ENCODE measurements around the gene UMPS. TPM values are rescaled to one million over a fixed set of nuclear protein-coding genes. Genes with fewer than 3 reads are reported as not detected.

UMPS gene
- total and polyA plus RNA-seq, 2 experiments from 2014 or later: 44.1 to 48.8 TPM

DNA sequence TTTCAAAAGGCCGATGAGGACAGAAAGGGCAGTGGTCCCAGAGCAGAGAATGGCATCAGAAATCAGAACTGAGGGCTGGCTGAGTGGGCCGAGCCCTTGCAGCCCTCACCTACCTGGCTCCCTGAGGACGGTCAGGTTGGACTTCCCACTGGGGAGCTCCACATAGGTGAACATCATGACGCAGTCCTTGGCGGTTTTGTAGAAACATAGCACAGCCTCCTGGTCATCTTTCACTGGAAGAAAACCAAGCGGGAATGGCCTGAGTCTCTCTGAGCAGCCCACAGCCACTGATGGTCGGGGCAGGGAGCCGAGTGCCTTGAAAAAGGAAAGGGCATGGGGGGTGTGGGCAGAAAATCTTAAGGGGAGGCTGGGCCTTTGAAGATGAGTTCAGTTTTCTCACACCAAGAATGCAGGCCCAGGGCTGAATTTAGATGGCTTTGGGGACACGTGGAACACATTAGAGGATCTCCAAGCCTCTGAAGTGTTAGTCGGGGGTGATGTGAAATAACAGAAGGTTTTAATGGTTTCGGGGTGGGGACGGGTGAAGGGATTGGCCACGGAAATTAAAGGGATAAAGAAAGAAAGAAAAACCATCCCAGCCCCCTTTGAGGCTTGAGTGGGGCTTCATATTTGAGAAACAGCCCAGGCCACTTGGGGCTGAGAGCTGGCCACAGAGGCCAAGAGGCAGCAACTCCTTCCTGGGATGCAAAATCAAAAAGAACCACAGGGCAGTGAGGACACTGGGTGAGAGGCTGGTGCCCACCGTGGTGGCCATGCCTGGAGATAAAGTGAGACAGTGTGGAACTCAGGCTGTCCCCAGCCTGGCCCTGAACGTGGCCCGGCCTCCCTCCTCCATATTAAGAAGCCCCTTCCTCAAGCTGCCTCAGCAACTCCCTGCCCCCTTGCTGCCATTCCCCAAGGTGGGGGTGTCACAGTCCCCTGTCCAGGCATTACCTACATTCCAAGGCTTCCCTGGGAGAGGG is 36.2 kb downstream of the UMPS start:
- ATAC-seq (no peak), DNase-seq (ENCODE audit: low spot score) (no peak)
- H3K36me3 ChIP-seq (ENCODE audit: insufficient read depth): peaks cover 31% of the 10 kb centered on the region; the same call in 1 of the 2 replicates
- H3K4me1 ChIP-seq (ENCODE audit: insufficient read depth): no peaks in the 10 kb centered on the region; the same call in 1 of the 2 replicates
- no peaks in the 10 kb centered on the region for H3K9me2 ChIP-seq (ENCODE audit: insufficient read depth)
- H3F3A ChIP-seq (replicated peaks; ENCODE audit: low read depth): 0 out of 2 replicates have a peak, but pooled peaks cover 27% of the 10 kb centered on the region
- H3K4me2 ChIP-seq: no peak overlapping the region
- peaks cover 5% of the 10 kb centered on the region for H4K20me1 ChIP-seq (replicated peaks; ENCODE audit: insufficient read depth)
- no peak for TF ChIP-seq ZNF331 (CRISPR knock-in tag; IDR thresholded peaks at IDR 0.05; ENCODE audit: low read depth)
- no peak for TF ChIP-seq NANOG (IDR thresholded peaks at IDR 0.05; ENCODE audit: borderline replicate concordance)
- TF ChIP-seq STAT1 (IDR thresholded peaks at IDR 0.05; ENCODE audit: unreplicated experiment): no peak
- TF ChIP-seq REST (IDR thresholded peaks at IDR 0.05; ENCODE audit: unreplicated experiment): no peak
- TF ChIP-seq, protein P1, sequence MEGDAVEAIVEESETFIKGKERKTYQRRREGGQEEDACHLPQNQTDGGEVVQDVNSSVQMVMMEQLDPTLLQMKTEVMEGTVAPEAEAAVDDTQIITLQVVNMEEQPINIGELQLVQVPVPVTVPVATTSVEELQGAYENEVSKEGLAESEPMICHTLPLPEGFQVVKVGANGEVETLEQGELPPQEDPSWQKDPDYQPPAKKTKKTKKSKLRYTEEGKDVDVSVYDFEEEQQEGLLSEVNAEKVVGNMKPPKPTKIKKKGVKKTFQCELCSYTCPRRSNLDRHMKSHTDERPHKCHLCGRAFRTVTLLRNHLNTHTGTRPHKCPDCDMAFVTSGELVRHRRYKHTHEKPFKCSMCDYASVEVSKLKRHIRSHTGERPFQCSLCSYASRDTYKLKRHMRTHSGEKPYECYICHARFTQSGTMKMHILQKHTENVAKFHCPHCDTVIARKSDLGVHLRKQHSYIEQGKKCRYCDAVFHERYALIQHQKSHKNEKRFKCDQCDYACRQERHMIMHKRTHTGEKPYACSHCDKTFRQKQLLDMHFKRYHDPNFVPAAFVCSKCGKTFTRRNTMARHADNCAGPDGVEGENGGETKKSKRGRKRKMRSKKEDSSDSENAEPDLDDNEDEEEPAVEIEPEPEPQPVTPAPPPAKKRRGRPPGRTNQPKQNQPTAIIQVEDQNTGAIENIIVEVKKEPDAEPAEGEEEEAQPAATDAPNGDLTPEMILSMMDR (conservative IDR thresholded peaks at IDR 0.05; ENCODE audit: low read depth in 2 of 2): no peak
- TF ChIP-seq ZNF462 (CRISPR knock-in tag; IDR thresholded peaks at IDR 0.05): no peak
- no peak for TF ChIP-seq JUNB (IDR thresholded peaks at IDR 0.05; ENCODE audit: unreplicated experiment)
- TF ChIP-seq EZH2 (IDR thresholded peaks at IDR 0.05; ENCODE audit: low read depth, unreplicated experiment): no peak
- no peak for TF ChIP-seq ZNF114 (CRISPR knock-in tag; IDR thresholded peaks at IDR 0.05)
- TF ChIP-seq, protein P2, sequence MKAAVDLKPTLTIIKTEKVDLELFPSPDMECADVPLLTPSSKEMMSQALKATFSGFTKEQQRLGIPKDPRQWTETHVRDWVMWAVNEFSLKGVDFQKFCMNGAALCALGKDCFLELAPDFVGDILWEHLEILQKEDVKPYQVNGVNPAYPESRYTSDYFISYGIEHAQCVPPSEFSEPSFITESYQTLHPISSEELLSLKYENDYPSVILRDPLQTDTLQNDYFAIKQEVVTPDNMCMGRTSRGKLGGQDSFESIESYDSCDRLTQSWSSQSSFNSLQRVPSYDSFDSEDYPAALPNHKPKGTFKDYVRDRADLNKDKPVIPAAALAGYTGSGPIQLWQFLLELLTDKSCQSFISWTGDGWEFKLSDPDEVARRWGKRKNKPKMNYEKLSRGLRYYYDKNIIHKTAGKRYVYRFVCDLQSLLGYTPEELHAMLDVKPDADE (IDR thresholded peaks at IDR 0.05): no peak
- TF ChIP-seq EZH2phosphoT487 (IDR thresholded peaks at IDR 0.05; ENCODE audit: unreplicated experiment): no peak
- TF ChIP-seq CREB1 (CRISPR knock-in tag; IDR thresholded peaks at IDR 0.05; ENCODE audit: low read depth): no peak
- H3K4me1 Mint-ChIP-seq: peaks cover 10% of the 10 kb centered on the region
- no peak overlapping the region for H3K27ac ChIP-seq (ENCODE audit: low read depth)
- no peak overlapping the region for H3K4me3 Mint-ChIP-seq
- H3K27me3 ChIP-seq (ENCODE audit: insufficient read depth): no peaks in the 10 kb centered on the region
- H3K79me2 ChIP-seq (replicated peaks; ENCODE audit: insufficient read depth): no peaks in the 10 kb centered on the region
- H3K27me3 Mint-ChIP-seq (ENCODE audit: insufficient read depth, low read depth, poor library complexity): peaks cover 11% of the 10 kb centered on the region
- H3K36me3 Mint-ChIP-seq (ENCODE audit: low read depth): peaks cover 81% of the 10 kb centered on the region
- H2AFZ ChIP-seq: no peak overlapping the region
- no peak overlapping the region for H3K27ac Mint-ChIP-seq
- H3K4me3 ChIP-seq: no peak overlapping the region
- H3K9me3 Mint-ChIP-seq: no peaks in the 10 kb centered on the region

Data from GM23338 (cell line).